Upper lobe of left lung (tissue), 4 donors: Measurements from ENCODE around the gene STBD1.

Experiments used
- CTCF ChIP-seq, 6 experiments: fragments of 450-650 bp in 4 of 6; fragments of 200-600 bp in 2 of 6; sonication (generic) in 2 of 6; IDR thresholded peaks; one replicate each; pipeline ENCODE4 v1.5.1; 2016 to 2019; ENCODE audit warnings: antibody characterized with exemption in 6 of 6
- POLR2AphosphoS5 ChIP-seq, 2 donors: sonication (generic); formaldehyde crosslinking; IDR thresholded peaks; one replicate each; pipeline ENCODE4 v1.5.1; 2017; ENCODE audit warnings: antibody characterized with exemption in 2 of 2

- TF ChIP-seq CTCF (IDR thresholded peaks at IDR 0.05) (no peak), POLR2AphosphoS5 (IDR thresholded peaks at IDR 0.05) (no peak)
These were observed 29.7 kb upstream of the STBD1 start for GRCh38 chr4:76276813-76277212.
